HEK293 (cell line): Measurements from ENCODE around the gene HSBP1.

Experiments
- CTCF ChIA-PET: fragments of 350-600 bp; formaldehyde crosslinking; extraction: SDS; loops from one replicate; lab custom pipeline; 2021; ENCODE audit warnings: antibody characterized with exemption; lab: Yijun Ruan, JAX
- POLR2A ChIA-PET: fragments of 300-600 bp; formaldehyde crosslinking; extraction: SDS; loops from one replicate; lab custom pipeline; 2020; ENCODE audit warnings: antibody characterized with exemption, inconsistent platforms; lab: Yijun Ruan, JAX
- H3K27ac ChIP-seq: fragments of 200-500 bp; sonication (Bioruptor generic); 2 replicates; pipeline ENCODE4 v1.5.1; 2014; ENCODE audit warnings: low read depth, low read length, control low read depth, inconsistent platforms; ENCODE audit errors: extremely low read depth
- H3K36me3 ChIP-seq, 2 experiments: fragments of 200-500 bp in 1 of 2; sonication (Bioruptor generic) in 1 of 2; 1 replicate in 1 of 2; 2 replicates in 1 of 2; pipeline ENCODE4 v1.5.1; 2014 to 2017; ENCODE audit warnings: inconsistent platforms in 2 of 2, low read length in 2 of 2; ENCODE audit not compliant: control insufficient read depth in 2 of 2, insufficient read depth in 1 of 2
- H3K4me1 ChIP-seq: fragments of 200-500 bp; sonication (Bioruptor generic); 2 replicates; pipeline ENCODE4 v1.5.1; 2014; ENCODE audit warnings: mild to moderate bottlenecking, low read length, inconsistent platforms; ENCODE audit not compliant: control insufficient read depth, insufficient read depth
- H3K4me3 ChIP-seq: 2 replicates; pipeline ENCODE4 v1.5.1; 2011; ENCODE audit warnings: low read depth, mild to moderate bottlenecking, control low read depth, low read length, moderate library complexity
- H3K9me3 ChIP-seq: fragments of 200-500 bp; sonication (Bioruptor generic); 2 replicates; pipeline ENCODE4 v1.5.1; 2014; ENCODE audit warnings: low read depth, low read length, inconsistent platforms; ENCODE audit not compliant: control insufficient read depth, insufficient read depth
- HOXA7 ChIP-seq: sonication (generic); formaldehyde crosslinking; IDR thresholded peaks from 2 replicates; pipeline ENCODE4 v1.8.1; 2022; ENCODE audit warnings: missing genetic modification reagents, borderline replicate concordance
- OSR2 ChIP-seq: fragments of 450-650 bp; formaldehyde crosslinking; IDR thresholded peaks from 2 replicates; pipeline ENCODE4 v1.5.1; 2016; ENCODE audit warnings: missing biosample characterization, missing genetic modification characterization
- OVOL3 ChIP-seq: fragments of 450-650 bp; formaldehyde crosslinking; IDR thresholded peaks from 2 replicates; pipeline ENCODE4 v1.5.1; 2016; ENCODE audit warnings: missing biosample characterization, missing genetic modification characterization
- RBAK ChIP-seq: fragments of 450-650 bp; formaldehyde crosslinking; IDR thresholded peaks from 2 replicates; pipeline ENCODE4 v1.5.1; 2016; ENCODE audit warnings: missing biosample characterization, missing genetic modification characterization
- REPIN1 ChIP-seq: fragments of 450-650 bp; formaldehyde crosslinking; IDR thresholded peaks from 2 replicates; pipeline ENCODE4 v1.5.1; 2017; ENCODE audit warnings: missing biosample characterization, missing genetic modification characterization, low read depth
- REST ChIP-seq: fragments of 450-650 bp; formaldehyde crosslinking; IDR thresholded peaks from 2 replicates; pipeline ENCODE4 v1.5.1; 2016; ENCODE audit warnings: missing biosample characterization, missing genetic modification characterization
- SALL2 ChIP-seq: fragments of 450-650 bp; formaldehyde crosslinking; IDR thresholded peaks from 2 replicates; pipeline ENCODE4 v1.5.0; 2017; ENCODE audit warnings: missing biosample characterization, mild to moderate bottlenecking, missing genetic modification characterization, borderline replicate concordance
- ZFP3 ChIP-seq: fragments of 450-650 bp; formaldehyde crosslinking; IDR thresholded peaks from 2 replicates; pipeline ENCODE4 v1.5.1; 2016; ENCODE audit warnings: low read depth, missing biosample characterization, missing genetic modification characterization
- ZNF2 ChIP-seq: fragments of 450-650 bp; formaldehyde crosslinking; IDR thresholded peaks from 2 replicates; pipeline ENCODE4 v1.5.1; 2016; ENCODE audit warnings: missing biosample characterization, missing genetic modification characterization
- ZNF202 ChIP-seq: fragments of 450-650 bp; formaldehyde crosslinking; IDR thresholded peaks from 2 replicates; pipeline ENCODE4 v1.5.1; 2016; ENCODE audit warnings: missing biosample characterization, missing genetic modification characterization, borderline replicate concordance
- ZNF266 ChIP-seq: fragments of 450-650 bp; formaldehyde crosslinking; IDR thresholded peaks from 2 replicates; pipeline ENCODE4 v1.5.1; 2016; ENCODE audit warnings: missing biosample characterization, missing genetic modification characterization, low read depth
- ZNF398 ChIP-seq: fragments of 450-650 bp; formaldehyde crosslinking; IDR thresholded peaks from 2 replicates; pipeline ENCODE4 v1.5.1; 2017; ENCODE audit warnings: missing biosample characterization, missing genetic modification characterization
- ZNF423 ChIP-seq: fragments of 450-650 bp; formaldehyde crosslinking; IDR thresholded peaks from 2 replicates; pipeline ENCODE4 v1.5.1; 2016; ENCODE audit warnings: missing biosample characterization, missing genetic modification characterization
- ZNF530 ChIP-seq: fragments of 450-650 bp; formaldehyde crosslinking; IDR thresholded peaks from 2 replicates; pipeline ENCODE4 v1.5.1; 2016; ENCODE audit warnings: low read depth, missing biosample characterization, missing genetic modification characterization
- ZNF549 ChIP-seq: fragments of 450-650 bp; IDR thresholded peaks from 2 replicates; pipeline ENCODE4 v1.5.1; 2018; ENCODE audit warnings: missing biosample characterization, missing genetic modification characterization, mild to moderate bottlenecking, inconsistent platforms, moderate library complexity
- ZNF561 ChIP-seq: fragments of 450-650 bp; IDR thresholded peaks from 2 replicates; pipeline ENCODE4 v1.5.1; 2018; ENCODE audit warnings: missing biosample characterization, missing genetic modification characterization, borderline replicate concordance
- ZNF596 ChIP-seq: fragments of 450-650 bp; IDR thresholded peaks from 2 replicates; pipeline ENCODE4 v1.5.0; 2018; ENCODE audit warnings: missing biosample characterization, mild to moderate bottlenecking, missing genetic modification characterization, moderate library complexity
- ZNF658 ChIP-seq: fragments of 450-650 bp; formaldehyde crosslinking; IDR thresholded peaks from 2 replicates; pipeline ENCODE4; 2016; ENCODE audit warnings: missing biosample characterization, missing genetic modification characterization
- ZNF707 ChIP-seq: fragments of 450-650 bp; formaldehyde crosslinking; IDR thresholded peaks from 2 replicates; pipeline ENCODE4 v1.5.1; 2016; ENCODE audit warnings: missing biosample characterization, missing genetic modification characterization
- ZSCAN4 ChIP-seq: fragments of 450-650 bp; formaldehyde crosslinking; IDR thresholded peaks from 2 replicates; pipeline ENCODE4 v1.5.1; 2017; ENCODE audit warnings: missing biosample characterization, missing genetic modification characterization
- TF ChIP-seq, protein P1 (sequence below): fragments of 450-650 bp; formaldehyde crosslinking; IDR thresholded peaks from 2 replicates; pipeline ENCODE4 v1.5.1; 2016; ENCODE audit warnings: missing biosample characterization, missing genetic modification characterization
- TF ChIP-seq, protein P2 (sequence below): fragments of 450-650 bp; formaldehyde crosslinking; IDR thresholded peaks from 2 replicates; pipeline ENCODE4 v1.5.1; 2016; ENCODE audit warnings: missing biosample characterization, missing genetic modification characterization

The HSBP1 gene

DNA sequence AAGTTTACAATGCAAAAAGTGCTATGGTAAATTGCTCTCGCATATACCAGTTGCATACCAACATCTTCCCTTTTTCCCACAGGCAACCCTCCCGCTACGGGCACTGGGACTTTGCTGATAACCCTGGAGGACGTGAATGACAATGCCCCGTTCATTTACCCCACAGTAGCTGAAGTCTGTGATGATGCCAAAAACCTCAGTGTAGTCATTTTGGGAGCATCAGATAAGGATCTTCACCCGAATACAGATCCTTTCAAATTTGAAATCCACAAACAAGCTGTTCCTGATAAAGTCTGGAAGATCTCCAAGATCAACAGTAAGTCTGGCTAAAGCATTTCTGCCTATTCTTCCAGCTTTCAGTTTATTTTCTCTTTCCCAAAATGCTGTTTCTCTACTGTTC, 27.9 kb upstream of the HSBP1 start (continued):
- TF ChIP-seq REPIN1 (tag by site-specific recombination) (no peak), ZNF561 (tag by site-specific recombination) (no peak), OVOL3 (no peak), OSR2 (peak; percentile 34; the same call in 1 of the 2 replicates), ZNF398 (tag by site-specific recombination) (peak; percentile 39; the same call in 1 of the 2 replicates)
- TF ChIP-seq, all 188 proteins: peak for 4

DNA sequence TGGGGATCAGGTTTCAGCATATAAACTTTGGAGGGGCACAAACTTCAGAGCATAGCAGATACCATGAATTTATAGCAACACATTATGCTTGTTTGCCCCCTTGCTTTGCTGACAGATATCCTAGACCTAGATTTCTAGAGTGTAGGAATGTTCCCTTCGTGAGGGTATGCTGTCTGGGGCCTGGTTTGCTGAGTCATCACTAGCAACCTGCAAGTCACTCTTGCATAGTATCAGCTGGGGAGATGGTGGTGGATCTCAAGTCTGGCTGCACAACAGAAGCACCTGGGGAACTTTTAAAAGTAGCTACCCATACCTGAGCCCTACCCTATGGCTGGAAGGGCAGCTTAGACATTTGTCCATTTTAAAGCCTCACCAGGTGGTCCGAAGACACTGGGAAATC, 22.3 kb upstream of the HSBP1 start:
- TF ChIP-seq ZNF2 (tag by site-specific recombination) = no peak
- TF ChIP-seq, protein P1, sequence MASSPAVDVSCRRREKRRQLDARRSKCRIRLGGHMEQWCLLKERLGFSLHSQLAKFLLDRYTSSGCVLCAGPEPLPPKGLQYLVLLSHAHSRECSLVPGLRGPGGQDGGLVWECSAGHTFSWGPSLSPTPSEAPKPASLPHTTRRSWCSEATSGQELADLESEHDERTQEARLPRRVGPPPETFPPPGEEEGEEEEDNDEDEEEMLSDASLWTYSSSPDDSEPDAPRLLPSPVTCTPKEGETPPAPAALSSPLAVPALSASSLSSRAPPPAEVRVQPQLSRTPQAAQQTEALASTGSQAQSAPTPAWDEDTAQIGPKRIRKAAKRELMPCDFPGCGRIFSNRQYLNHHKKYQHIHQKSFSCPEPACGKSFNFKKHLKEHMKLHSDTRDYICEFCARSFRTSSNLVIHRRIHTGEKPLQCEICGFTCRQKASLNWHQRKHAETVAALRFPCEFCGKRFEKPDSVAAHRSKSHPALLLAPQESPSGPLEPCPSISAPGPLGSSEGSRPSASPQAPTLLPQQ (tag by site-specific recombination) = no peak
- TF ChIP-seq ZNF658 (tag by site-specific recombination) = no peak
- no peak for TF ChIP-seq ZNF707 (tag by site-specific recombination)
- TF ChIP-seq ZNF266 (tag by site-specific recombination) = no peak
- TF ChIP-seq HOXA7 (CRISPR knock-in tag) = no peak
- TF ChIP-seq ZNF530 (tag by site-specific recombination) = no peak
- TF ChIP-seq ZSCAN4 (tag by site-specific recombination) = no peak
- no peak for TF ChIP-seq REST (tag by site-specific recombination)
- no peak for TF ChIP-seq ZNF202 (tag by site-specific recombination)
- TF ChIP-seq ZNF398 (tag by site-specific recombination) = no peak
- TF ChIP-seq, protein P2, sequence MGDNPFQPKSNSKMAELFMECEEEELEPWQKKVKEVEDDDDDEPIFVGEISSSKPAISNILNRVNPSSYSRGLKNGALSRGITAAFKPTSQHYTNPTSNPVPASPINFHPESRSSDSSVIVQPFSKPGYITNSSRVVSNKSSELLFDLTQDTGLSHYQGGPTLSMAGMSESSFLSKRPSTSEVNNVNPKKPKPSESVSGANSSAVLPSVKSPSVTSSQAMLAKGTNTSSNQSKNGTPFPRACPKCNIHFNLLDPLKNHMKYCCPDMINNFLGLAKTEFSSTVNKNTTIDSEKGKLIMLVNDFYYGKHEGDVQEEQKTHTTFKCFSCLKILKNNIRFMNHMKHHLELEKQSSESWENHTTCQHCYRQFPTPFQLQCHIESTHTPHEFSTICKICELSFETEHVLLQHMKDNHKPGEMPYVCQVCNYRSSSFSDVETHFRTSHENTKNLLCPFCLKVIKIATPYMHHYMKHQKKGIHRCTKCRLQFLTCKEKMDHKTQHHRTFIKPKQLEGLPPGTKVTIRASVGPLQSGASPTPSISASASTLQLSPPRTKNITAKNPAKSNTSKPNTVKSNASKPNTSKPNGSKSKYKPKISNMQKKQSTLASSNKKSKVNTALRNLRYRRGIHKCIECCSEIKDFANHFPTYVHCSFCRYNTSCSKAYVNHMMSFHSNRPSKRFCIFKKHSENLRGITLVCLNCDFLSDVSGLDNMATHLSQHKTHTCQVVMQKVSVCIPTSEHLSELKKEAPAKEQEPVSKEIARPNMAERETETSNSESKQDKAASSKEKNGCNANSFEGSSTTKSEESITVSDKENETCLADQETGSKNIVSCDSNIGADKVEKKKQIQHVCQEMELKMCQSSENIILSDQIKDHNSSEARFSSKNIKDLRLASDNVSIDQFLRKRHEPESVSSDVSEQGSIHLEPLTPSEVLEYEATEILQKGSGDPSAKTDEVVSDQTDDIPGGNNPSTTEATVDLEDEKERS (tag by site-specific recombination) = no peak
- no peak for TF ChIP-seq ZNF423 (tag by site-specific recombination)
- no peak for TF ChIP-seq ZNF596 (tag by site-specific recombination)
- no peak for TF ChIP-seq ZFP3 (tag by site-specific recombination)
- no peak for TF ChIP-seq REPIN1 (tag by site-specific recombination)
- no peak for TF ChIP-seq RBAK (tag by site-specific recombination)
- TF ChIP-seq SALL2 (tag by site-specific recombination) = no peak
- no peak for TF ChIP-seq ZNF549 (tag by site-specific recombination)
- ChIA-PET CTCF (no interaction called here), POLR2A (no interaction called here)
- Histone ChIP-seq H3K36me3 (no peaks in the 10 kb centered on the region), H3K27ac (no peak overlapping the region), H3K4me3 (no peak overlapping the region), H3K9me3 (no peaks in the 10 kb centered on the region), H3K4me1 (peaks cover 2% of the 10 kb centered on the region; the same call in 1 of the 2 replicates)
